GM10266 (cell line): ENCODE data around the gene BZW1.

ENCODE experiments used
- DNase-seq: peaks from one replicate; pipeline ENCODE4 v3.0.0; 2012; ENCODE audit errors: extremely low spot score
- TF ChIP-seq, protein P1 (sequence below): IDR thresholded peaks from 2 replicates; pipeline ENCODE4 v1.5.1; 2012; ENCODE audit warnings: mild to moderate bottlenecking, low read depth; ENCODE audit not compliant: control insufficient read depth, insufficient read depth; ENCODE audit errors: missing control alignments

The BZW1 gene

DNA sequence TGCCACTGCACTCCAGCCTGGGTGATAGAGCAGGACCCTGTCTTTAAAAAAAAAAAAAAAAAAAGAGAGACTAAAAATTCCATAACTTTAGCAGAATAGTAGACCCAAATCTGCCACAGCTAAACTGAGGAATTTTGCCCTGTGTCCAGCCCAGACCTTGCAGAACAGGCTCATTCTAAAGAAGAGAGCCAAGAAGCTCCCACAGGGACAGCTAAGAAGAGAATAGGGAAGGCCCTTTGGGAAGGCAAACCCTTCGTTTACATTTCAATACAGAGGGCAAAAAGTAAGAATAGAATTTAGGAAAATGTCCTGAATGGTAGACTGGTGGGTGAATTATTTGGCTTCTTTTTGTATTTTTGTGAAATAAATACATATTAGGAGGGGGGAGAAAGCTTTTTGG, 21.5 kb upstream of the BZW1 start:
- TF ChIP-seq, protein P1, sequence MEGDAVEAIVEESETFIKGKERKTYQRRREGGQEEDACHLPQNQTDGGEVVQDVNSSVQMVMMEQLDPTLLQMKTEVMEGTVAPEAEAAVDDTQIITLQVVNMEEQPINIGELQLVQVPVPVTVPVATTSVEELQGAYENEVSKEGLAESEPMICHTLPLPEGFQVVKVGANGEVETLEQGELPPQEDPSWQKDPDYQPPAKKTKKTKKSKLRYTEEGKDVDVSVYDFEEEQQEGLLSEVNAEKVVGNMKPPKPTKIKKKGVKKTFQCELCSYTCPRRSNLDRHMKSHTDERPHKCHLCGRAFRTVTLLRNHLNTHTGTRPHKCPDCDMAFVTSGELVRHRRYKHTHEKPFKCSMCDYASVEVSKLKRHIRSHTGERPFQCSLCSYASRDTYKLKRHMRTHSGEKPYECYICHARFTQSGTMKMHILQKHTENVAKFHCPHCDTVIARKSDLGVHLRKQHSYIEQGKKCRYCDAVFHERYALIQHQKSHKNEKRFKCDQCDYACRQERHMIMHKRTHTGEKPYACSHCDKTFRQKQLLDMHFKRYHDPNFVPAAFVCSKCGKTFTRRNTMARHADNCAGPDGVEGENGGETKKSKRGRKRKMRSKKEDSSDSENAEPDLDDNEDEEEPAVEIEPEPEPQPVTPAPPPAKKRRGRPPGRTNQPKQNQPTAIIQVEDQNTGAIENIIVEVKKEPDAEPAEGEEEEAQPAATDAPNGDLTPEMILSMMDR = no peak
- DNase-seq = no peak

GRCh38 chr2:200791905-200792304, 19.8 kb upstream of the BZW1 start:
- TF ChIP-seq, protein P1 = no peak
- DNase-seq = no peak

DNA sequence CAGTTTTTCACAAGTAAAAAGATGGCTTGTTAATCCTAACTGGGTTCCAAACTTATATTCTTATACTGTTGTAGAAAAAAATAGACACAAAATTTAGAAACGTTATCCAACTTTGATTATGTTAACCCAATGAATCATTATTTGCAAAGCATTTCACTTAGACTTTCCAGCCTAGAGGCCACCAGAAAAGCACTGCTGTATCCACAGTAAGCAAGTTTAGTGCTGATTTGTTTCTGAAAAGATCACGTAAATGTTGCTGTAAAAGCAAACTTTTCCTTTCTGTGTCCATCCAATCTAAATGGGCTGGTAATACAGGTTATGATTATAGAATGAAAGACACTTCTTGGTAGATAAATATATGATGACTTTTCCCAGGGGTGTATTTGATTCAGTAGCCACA, 17.6 kb upstream of the BZW1 start:
- TF ChIP-seq, protein P1 = no peak
- DNase-seq = no peak

DNA sequence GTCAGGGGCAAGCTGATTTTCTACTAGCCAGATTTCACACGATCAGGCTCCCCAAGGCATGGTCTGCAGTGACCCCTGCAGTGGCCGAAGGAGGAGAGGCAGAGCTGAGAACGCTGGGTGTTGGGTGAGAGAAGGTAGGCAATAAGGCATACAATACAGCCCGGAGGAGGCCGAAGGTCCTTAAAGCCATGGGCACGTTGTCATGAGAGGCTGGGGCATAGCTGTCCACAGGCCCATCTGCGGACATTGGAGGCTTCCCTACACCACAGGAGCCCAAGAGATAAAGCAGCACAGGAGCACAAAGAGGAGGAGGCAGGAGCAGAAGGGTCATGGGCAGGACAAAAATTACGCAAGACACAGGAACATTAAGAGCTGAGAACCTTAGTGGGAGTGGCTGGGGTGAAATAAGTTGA, 16.7 kb upstream of the BZW1 start:
- DNase-seq = no peak
- TF ChIP-seq, protein P1 = no peak

DNA sequence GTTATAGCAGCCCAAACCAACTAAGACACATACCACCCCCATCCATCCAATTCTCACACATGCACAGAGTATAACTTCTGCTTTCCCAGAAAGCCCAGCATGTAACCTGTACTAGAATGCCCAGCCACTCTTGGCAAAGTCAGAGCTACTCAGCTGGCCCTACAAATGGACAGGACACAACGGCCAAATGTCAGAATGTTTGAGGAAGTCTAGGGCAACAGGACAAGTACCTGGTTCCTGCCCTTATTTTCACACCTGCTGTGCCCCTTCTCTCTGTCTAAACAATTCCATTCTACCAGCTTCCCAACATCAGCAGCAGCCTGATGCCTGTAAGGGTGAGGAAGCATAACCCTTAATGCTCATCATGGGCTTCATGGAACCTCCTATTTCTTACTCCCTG, 15.1 kb upstream of the BZW1 start:
- TF ChIP-seq, protein P1 = no peak
- no peak for DNase-seq

- no peak for DNase-seq
- TF ChIP-seq, protein P1 = no peak
Observed at GRCh38 chr2:200797242-200797770, 14.4 kb upstream of the BZW1 start.

DNA sequence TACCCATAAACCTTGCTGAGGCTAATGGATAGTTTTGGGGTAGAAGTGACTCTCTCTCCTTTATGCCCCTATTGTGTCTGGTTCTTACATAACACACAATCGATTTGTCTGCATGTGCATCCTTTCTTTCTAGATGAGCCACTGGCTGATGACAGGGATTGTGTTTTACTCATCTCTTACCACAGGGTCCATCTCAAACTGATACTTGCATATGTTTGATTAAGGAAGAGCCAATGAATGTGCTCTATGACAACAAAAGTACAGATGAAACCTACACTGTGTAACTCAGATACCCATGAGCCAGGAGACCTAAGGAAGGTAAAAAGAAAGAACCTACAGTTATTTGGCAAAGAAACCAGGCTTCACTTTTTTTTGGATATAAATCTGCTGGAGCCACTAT, 13.2 kb upstream of the BZW1 start:
- TF ChIP-seq, protein P1 = no peak
- no peak for DNase-seq
